Tibial nerve (tissue), 4 donors: ENCODE measurements around the gene FNDC3A. TPM values are rescaled to one million over a fixed set of nuclear protein-coding genes. Genes with fewer than 3 reads are reported as not detected.

Experiments used
- DNase-seq, 2 donors: peaks; one replicate each; pipeline ENCODE4 v3.0.0-alpha.2; 2019; ENCODE audit warnings: low spot score in 2 of 2
- H3K27ac ChIP-seq, 4 donors: fragments of 200-600 bp; sonication (generic) in 3 of 4; one replicate each; pipeline ENCODE4 v1.5.1; 2017 to 2019; ENCODE audit warnings: mild to moderate bottlenecking in 1 of 4
- H3K27me3 ChIP-seq, 2 donors: fragments of 200-600 bp; sonication (generic) in 1 of 2; one replicate each; pipeline versions ENCODE4 v1.5.1 to v1.6.0; 2017 to 2019
- H3K36me3 ChIP-seq, 3 donors: fragments of 200-600 bp; sonication (generic); one replicate each; pipeline ENCODE4 v1.5.1; 2018 to 2019
- H3K4me1 ChIP-seq, 4 donors: fragments of 200-600 bp; sonication (generic) in 3 of 4; one replicate each; pipeline ENCODE4 v1.5.1; 2017 to 2019
- H3K4me3 ChIP-seq, 4 donors: fragments of 200-600 bp; sonication (generic) in 3 of 4; one replicate each; pipeline ENCODE4 v1.5.1; 2017 to 2019; ENCODE audit warnings: mild to moderate bottlenecking in 1 of 4, moderate library complexity in 1 of 4
- H3K9me3 ChIP-seq, 4 donors: fragments of 200-600 bp; sonication (generic) in 3 of 4; one replicate each; pipeline ENCODE4 v1.5.1; 2017 to 2019
- CTCF ChIP-seq, 5 experiments: fragments of 200-600 bp in 3 of 5; fragments of 450-650 bp in 2 of 5; sonication (generic) in 3 of 5; IDR thresholded peaks; one replicate each; pipeline ENCODE4 v1.5.1; 2016 to 2019; ENCODE audit warnings: antibody characterized with exemption in 5 of 5, mild to moderate bottlenecking in 3 of 5, moderate library complexity in 2 of 5
- EP300 ChIP-seq, 2 donors: sonication (generic); formaldehyde crosslinking; IDR thresholded peaks; one replicate each; pipeline ENCODE4 v1.6.1; 2017; ENCODE audit warnings: antibody characterized with exemption in 2 of 2, mild to moderate bottlenecking in 1 of 2
- POLR2A ChIP-seq, 2 donors: fragments of 450-650 bp; IDR thresholded peaks; one replicate each; pipeline ENCODE4 v1.6.1; 2017; ENCODE audit warnings: antibody characterized with exemption in 2 of 2, mild to moderate bottlenecking in 2 of 2, moderate library complexity in 2 of 2
- WGBS, 2 donors: methylation state at CpG; one replicate each; pipeline ENCODE4 v1.1.5; 2018; 5-methylcytosine and 5-hydroxymethylcytosine counted together
- small RNA-seq: library from RNA; depleted of rRNA; stranded (forward); fragments of <200 nt; gene quantifications from one replicate; pipeline ENCODE3, GENCODE V24; 2016
- total RNA-seq, 4 donors: library from RNA; depleted of rRNA; stranded (reverse); fragments of >200 nt; gene quantifications; one replicate each; pipeline ENCODE4 v1.1.0, GENCODE V29; 2016

The FNDC3A gene
- total RNA-seq, 4 donors from 2014 or later, result 38.2 to 57.7 (median 47.0) TPM

DNA sequence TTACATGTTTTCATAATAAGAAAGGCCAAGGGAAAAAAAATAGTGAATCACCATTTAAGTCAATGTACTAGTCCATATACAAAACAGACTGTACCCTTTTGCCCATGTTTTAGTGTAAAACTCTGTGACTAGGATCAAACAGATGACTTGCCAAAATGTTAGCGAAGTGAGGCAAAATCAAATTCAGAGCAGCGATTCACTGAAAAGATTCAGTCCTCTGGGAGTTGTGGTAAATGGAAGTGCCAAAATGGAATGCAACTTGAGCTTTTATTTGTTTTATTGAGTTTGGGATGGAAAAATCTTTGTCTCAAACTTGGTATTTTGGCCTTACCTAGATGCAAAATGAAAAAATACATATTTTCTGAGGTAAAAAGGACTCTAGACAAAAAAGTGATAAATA is 281.1 kb downstream of the FNDC3A start:
- Histone ChIP-seq H3K9me3 (no peaks in the 10 kb centered on the region), H3K4me1 (peaks cover 0 to 54% (median 3%) of the 10 kb centered on the region in 4 donors), H3K27ac (peak overlapping the region; percentile 68 to 87 (median 81)), H3K4me3 (no peak overlapping the region), H3K36me3 (peaks cover 0 to 65% (median 3%) of the 10 kb centered on the region in 3 donors), H3K27me3 (no peaks in the 10 kb centered on the region)
- 67% methylated on average over 2 of the region's 2 CpGs for WGBS, 2 donors
- peak in 1 of 2 donors; percentile 38 for DNase-seq
- peak in 1 of 2 donors; percentile 46 for TF ChIP-seq EP300 (IDR thresholded peaks at IDR 0.05)
- TF ChIP-seq CTCF (IDR thresholded peaks at IDR 0.05), result no peak
- TF ChIP-seq POLR2A (IDR thresholded peaks at IDR 0.05), result no peak

DNA sequence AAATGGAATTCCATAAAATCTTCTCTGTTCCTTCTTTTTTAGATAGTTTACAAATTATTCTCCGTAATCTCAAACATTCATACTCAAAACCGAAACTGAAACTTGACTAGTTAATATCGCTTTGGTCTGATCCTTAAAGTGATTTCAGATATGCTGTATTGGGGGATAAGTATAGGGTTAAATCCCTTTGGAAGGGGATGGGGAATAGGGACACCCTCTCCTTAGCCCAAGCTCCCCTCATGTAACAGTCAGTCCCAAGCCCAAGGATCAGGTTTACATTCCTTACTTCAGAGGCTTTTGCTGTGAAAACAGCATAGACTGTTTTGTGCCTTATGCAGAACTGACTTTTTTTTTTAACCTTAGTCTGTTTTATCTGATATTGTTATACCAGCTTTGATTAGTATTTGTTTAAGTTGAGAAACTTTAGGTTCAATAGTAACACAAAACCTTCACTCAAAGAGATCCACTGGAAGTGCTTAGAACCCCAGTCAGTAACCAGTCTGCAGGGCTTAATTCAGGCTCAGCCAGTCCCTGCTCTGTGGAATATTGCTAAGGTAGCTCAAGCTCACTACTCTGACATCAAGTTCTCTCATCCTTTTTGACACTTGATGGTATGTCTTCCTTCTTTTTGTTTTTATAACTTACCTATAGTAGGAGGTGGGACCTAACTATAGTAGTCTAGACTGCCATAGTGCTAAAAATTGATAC is 282.5 kb downstream of the FNDC3A start:
- H3K27ac ChIP-seq, result peak overlapping the region; percentile 68 to 87 (median 81)
- no peaks in the 10 kb centered on the region for H3K27me3 ChIP-seq
- H3K36me3 ChIP-seq, result peaks cover 0 to 74% (median 3%) of the 10 kb centered on the region in 3 donors
- H3K4me1 ChIP-seq, result peaks cover 0 to 40% (median 3%) of the 10 kb centered on the region in 4 donors
- H3K9me3 ChIP-seq, result no peaks in the 10 kb centered on the region
- WGBS, 2 donors, result 47 to 65% methylated on average over 3 of the region's 3 CpGs
- DNase-seq, result no peak
- H3K4me3 ChIP-seq, result peak overlapping the region in 2 of 4 donors; percentile 35 to 36
- TF ChIP-seq POLR2A (IDR thresholded peaks at IDR 0.05), result no peak
- TF ChIP-seq EP300 (IDR thresholded peaks at IDR 0.05), result no peak
- TF ChIP-seq CTCF (IDR thresholded peaks at IDR 0.05), result no peak

Small RNA genes lying within 50 kb of the gene (small RNA-seq; reads per million reads assigned to genes)
- gene COX7CP1, result not detected
- not detected for gene RNU6-60P
- gene RNY3P2, result not detected

Other genes with a start within 250 kb of the FNDC3A start
- under 1 TPM in 1 of 4 donors, not detected in 3; 0.42 TPM for gene MLNR, start 244.4 kb downstream of the FNDC3A start, total RNA-seq